NCI-H128 (cell line): ENCODE measurements around the gene KIF26B.
"Not testable (repeated sequence)": the region's sequence is repeated elsewhere in the genome, so short reads cannot be mapped to it uniquely, and the experiment has no call there.

Experiments used
- DNase-seq: peaks from one replicate; lab custom pipeline; 2025; ENCODE audit not compliant: unreplicated experiment; lab: John Stamatoyannopoulos, UW

KIF26B gene

DNA sequence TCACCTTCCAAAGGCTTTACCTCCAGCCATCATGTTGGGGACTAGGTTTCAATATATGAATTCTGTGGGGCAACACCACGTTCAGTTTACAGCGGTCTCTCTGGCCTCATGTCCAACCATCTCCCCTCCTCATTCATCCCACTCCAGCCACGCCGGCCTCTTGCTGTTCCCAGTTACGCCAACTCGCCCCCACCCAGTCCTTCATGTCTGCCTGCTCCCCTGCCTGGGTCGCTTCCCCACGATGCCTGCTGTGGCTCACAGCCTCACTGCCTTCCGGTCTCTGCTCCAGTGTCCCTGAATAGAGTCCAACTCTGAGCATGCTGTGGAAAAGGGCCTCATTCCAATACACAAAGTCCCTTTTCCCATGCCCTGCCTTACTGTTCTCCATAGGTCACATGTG, 193.8 kb downstream of the KIF26B start:
- DNase-seq: no peak

DNA sequence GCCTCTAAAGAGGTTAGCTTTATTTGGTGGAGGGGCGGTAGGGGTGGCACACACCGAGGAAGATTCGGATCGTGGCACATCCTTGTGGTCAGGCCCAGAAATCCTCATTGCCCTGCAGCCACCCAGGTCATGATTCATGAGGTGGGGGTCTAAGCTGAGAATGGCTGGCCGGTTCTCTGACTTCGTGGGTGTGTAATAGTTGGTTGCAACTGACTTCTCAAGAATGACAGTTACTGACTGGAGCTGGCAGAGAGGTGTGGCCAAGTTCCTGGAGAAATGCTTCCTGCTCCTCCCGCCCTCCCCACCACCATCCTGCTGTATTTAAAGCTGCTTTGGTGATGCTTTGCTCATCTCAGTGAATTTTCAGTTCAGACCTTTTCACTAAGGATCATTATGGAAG, 198.6 kb downstream of the KIF26B start:
- no peak for DNase-seq

DNA sequence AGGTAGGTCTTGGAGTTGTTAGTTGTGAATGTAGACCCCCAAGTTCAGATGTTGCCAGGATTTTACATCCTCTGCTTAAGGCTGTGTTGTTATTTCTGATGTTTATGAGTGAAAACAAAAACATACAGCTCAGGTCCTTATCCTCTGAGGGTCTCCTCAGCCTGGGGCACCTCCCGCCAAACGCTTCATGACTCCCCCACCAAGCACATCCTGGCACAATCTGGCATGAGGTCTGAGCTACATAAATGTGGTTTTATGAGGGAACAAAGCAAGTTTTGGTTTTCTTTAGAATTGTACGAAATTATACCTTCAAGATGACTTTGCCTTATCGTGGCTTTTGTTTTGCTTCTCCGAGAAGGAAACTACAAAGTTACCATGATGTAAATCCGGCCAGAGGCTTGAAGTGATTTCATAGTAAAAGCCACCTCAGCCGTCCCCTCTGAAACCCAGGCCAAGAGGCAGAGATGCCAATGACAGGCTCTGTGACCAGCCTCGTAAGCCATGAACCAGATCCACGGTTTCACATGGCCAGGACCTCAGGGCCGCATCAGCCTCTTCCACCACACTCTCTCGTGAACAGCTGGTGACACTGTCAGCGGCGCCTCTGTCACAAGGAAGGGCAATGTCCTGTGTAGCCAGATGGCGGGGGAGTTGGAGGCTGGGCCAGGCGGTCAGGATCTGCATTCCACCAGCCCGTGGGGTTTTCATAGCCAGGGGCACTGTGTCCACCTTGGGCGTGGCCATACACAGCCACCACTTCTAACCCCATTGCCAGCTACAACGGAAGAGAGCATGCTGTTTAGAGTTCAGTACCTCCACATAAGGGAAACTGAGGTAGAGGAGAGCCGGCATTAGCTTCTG, 199.4 kb downstream of the KIF26B start:
- no peak for DNase-seq

DNA sequence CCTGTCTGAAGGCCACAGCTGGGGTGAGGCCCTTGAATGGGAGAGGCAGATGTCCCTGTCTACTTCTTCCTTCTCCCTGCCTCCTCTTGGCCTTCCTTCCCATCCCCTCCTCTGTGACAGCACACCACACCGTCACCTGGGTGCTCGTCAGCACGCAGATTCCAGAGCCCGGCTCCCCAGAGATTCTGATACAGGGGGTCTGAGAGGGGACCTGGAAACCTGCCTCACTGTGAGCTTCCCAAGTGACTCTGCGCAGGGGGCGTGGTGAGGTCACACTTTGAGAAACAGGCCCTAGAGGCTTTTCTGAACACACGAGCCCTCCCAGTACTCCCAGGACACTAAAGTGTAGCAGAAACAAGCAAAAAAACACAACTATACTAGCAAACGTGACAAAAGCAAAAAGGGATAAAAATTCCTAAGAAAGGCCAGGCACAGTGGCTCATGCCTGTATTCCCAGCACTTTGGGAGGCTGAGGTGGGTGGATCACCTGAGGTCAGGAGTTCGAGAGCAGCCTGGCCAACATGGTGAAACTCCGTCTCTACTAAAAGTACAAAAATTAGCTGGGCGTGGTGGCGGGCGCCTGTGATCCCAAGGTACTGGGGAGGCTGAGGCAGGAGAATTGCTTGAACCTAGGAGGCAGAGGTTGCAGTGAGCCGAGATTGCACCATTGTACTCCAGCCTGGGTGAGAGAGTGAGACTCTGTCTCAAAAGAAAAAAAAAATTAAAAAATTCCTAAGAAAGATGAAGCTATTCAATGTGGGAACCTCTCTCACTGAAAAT, 201.3 kb downstream of the KIF26B start:
- not testable (repeated sequence) for DNase-seq

DNA sequence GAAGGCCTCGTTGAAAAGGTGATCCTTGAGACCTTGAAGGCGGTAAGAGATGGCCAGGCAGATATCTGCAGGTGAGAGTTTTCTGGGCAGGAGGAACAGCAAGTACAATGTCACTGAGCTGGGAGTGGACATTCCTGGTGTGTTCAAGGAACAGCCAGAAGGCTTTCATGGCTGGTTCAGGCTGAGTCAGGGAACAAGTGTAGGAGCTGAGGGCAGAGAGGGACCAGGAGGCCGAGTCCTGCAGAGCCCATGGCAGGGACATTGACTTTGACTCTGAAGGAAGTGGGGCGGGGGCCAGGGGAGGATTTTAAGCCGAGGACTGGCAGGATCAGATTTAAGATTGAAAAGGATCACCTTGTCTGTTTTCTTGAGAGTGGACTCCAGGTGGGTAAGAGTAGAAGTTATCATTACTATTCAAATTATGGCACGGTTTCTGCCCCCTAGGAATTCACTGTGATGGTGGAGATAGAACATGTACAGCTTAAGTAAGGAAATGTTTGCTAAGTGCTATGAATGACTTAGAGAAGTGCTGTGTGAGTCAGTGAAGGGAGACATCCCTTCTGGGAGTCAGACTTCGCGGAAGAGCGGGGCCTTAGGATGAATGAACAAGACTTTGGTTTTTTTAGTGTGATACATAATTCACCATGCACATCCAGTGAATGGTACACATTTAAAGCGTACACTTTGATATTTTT, 202.3 kb downstream of the KIF26B start:
- DNase-seq: no peak

DNA sequence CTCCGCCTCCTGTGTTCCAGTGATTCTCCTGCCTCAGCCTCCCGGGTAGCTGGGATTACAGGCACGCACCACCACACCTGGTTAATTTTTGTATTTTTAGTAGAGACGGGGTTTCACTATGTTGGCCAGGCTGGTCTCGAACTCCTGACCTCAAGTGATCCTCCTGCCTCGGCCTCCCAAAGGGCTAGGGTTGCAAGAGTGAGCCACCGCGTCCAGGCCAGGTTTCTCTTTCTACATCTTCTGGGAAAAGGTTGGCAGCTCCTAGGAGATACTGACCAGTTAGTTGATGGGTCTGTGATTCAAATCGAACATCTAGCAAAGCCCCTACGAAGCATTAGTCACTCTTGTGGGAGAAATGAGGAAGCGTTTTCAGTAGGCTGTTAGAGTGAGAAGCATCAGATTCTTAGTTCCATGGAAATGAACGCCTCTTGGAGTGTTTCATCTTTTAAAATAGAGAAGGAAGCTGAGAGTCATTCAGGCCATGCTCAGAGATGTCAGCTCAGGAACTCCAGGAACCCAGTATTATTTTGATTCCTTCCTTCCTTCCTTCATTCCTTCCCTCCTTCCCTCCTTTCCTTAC, 204.4 kb downstream of the KIF26B start:
- not testable (repeated sequence) for DNase-seq

DNA sequence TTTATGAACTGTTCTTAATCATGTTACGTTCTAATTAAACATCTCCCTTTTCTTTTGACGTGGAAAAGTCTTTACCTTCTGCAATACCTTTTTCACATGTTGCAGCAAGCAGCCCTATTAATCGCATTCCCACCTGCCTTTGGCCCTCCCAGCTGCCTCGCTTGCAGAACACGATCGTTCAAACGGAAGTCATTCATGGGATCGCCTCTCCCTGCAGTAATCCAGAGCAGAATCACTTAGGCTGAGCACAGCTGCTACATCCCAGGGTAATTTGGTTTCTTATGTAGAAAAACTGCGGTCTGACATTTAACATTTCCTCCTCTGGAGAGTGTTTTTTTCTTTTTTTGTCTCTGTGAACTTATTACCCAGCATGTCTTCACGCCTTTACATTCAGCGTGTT, 206.3 kb downstream of the KIF26B start:
- no peak for DNase-seq

- DNase-seq: no peak
These were observed 207.2 kb downstream of the KIF26B start for GRCh38 chr1:245361951-245362350.

DNA sequence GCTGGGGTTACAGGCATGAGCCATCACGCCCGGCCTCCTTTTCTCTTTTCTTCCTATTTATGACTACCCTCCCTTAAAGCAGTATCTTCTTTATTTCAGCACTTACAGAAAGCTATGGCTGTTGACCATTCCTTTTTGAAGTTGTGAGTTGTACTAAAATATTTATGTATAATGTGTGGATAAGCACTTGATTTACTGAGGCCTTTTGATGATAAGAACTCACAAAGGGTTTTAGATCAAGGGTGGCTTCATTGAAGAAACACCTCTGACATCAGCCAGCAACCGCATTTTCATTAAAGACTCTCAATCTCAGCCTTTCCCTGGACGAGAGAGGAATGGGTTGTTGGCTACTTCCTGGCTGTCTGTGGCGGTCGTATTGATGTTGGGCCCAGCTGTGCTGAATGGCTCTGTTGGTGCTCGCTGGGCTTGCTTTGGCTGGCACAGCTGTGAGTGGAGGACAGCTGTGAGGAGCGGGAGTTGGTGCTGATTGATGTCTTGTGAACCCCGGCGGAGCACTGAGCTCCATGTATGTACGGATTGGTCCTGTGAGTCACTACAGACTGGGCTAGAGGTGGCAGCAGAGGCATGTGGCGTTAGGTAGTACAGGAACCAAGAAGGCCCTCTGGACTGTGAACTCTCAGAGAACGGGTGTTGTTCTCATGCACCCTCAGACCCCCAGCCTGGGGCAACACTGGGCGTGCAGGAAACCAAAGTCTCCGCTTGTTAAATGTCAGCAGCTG, 208.8 kb downstream of the KIF26B start:
- DNase-seq: no peak

GRCh38 chr1:245365095-245366020, 210.6 kb downstream of the KIF26B start:
- no peak for DNase-seq

GRCh38 chr1:245366886-245367285, 212.1 kb downstream of the KIF26B start:
- DNase-seq: no peak

- DNase-seq: no peak
These were observed 215.5 kb downstream of the KIF26B start for GRCh38 chr1:245370175-245370825.

DNA sequence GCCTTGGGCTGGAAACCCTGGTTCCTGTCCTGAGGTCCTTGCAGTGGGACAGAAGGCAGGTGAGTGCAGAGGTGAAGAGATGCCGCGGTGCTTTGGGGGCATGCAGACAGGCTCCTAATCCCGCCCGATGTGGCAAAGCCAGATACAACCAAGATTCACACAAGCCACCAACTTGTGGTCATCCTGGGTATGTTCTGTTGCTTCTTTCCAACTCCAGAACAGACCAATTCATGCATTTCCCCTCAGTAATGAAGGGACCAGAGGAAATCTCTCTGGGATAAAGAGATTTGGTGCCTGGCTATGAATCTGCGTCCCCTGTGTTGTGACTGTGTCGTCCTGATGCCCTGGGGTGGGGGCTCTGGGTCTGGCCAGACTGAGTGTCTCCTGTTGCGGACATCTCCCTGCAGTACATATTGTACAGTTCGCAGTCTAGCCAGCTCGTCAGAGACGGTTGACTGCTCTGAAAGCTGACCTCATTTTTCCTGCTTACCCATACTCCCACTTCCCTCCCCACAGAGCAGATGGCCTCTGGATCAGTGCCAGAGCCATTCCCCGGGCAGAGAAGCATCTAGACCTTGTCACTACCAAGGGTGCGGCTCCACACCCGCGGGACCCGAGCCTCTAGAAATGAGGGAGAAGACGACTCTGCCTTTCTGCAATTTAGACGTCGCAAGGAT, 216.3 kb downstream of the KIF26B start:
- no peak for DNase-seq

GRCh38 chr1:245373131-245373530, 218.3 kb downstream of the KIF26B start:
- DNase-seq: no peak

DNA sequence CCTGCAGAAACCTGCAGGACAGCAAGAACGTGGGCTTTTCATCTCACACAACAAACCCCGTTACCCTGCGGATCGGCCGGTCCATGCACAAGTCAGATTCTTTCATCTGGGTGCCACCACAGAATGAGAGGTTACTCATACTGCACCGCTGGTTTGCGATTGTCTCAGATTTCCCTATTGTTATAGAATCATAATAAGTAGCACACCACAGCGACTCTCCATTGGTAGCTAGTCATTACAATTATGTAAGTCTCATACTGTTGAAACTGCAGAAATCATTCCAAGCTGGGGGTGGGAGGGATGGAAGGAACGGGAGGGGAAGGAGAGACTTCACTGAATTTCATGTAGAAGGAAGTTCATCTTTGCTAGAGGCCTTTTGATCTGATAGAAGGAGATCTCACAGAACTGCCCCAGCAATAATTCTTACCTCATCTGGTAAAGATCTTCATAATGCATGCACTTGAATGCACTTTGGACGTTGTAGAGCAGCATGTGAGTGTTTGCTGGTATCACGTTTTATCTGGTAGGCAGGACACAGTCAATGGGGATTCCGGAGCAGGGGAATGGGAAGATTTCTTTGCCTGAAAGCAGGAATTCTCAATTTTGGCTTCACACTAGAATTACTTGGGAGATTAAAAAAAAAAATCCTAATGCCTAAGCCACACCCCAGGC, 221.1 kb downstream of the KIF26B start:
- no peak for DNase-seq

GRCh38 chr1:245377854-245378253, 223.1 kb downstream of the KIF26B start:
- DNase-seq: no peak

DNA sequence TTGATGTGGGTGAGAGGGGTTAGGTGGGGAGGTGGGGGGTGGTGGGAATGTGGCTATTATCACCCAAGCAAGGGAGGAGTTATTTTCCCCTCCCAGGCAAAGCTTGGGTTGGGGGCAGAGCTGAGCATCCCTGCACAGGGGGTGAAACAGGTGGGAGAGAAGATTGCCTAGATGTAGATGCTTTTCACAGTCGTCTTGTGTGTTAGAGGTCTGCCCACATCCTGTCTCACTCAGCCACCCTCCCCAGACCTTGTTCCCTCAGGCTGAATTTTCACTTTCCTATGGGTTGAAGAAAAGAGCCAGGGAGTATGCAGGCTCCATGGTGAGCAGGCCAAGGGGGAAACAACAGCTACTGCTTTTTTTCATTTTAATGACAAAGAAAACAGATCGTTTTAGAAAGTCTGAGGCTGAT, 223.5 kb downstream of the KIF26B start:
- DNase-seq: no peak

DNA sequence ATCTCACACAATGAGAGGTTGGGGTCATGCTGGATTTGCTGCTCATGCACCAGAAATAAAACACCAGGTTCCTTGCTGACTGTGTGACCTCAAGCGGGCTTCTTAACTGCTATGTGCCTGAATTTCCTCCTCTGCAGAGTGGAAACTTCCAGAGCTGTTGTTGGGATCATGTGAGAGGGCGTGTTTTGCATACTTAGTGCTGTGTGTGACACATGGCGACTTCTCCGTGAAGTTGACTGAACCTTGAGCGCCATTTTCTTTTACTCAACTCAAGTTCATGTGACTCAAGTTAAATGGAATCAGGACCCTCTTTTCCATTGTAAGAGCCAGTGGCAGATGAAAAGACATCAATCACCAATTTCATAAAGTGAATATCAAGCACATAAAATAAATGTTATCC, 224.0 kb downstream of the KIF26B start:
- DNase-seq: no peak
